PC-3 (cell line): Measurements from ENCODE around the gene SCN4B.

Experiments
- EZH2phosphoT487 ChIP-seq: fragments of 300-600 bp; sonication (generic); IDR thresholded peaks from 2 replicates; pipeline ENCODE4 v1.6.1; 2018; ENCODE audit warnings: mild to moderate bottlenecking, antibody characterized with exemption, low read length, borderline replicate concordance
- TF ChIP-seq, protein P1 (sequence below): fragments of 300-600 bp; sonication (generic); conservative IDR thresholded peaks from 2 replicates; pipeline ENCODE4 v1.5.1; 2017; ENCODE audit warnings: antibody characterized with exemption, low read depth, mild to moderate bottlenecking, low read length

DNA sequence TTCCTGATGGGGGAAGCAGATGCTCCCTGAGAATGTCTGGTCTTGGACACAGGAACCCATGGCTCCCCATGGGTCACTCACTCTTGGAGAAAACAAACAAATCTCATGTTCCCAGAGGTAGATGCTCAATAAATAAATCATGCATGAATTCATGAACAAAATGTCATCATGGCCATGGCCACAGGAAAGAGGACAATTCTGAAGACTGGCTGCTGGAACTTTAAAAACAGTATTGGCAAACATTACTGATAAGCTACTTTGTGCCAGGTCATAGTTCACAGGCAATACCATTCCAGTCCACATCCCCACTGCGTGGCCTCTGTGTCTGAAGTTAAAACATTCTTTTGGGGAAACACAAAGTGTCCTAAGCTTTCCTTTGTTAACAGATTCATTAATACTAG, 56.7 kb downstream of the SCN4B start:
- TF ChIP-seq, protein P1, sequence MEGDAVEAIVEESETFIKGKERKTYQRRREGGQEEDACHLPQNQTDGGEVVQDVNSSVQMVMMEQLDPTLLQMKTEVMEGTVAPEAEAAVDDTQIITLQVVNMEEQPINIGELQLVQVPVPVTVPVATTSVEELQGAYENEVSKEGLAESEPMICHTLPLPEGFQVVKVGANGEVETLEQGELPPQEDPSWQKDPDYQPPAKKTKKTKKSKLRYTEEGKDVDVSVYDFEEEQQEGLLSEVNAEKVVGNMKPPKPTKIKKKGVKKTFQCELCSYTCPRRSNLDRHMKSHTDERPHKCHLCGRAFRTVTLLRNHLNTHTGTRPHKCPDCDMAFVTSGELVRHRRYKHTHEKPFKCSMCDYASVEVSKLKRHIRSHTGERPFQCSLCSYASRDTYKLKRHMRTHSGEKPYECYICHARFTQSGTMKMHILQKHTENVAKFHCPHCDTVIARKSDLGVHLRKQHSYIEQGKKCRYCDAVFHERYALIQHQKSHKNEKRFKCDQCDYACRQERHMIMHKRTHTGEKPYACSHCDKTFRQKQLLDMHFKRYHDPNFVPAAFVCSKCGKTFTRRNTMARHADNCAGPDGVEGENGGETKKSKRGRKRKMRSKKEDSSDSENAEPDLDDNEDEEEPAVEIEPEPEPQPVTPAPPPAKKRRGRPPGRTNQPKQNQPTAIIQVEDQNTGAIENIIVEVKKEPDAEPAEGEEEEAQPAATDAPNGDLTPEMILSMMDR, result no peak
- no peak for TF ChIP-seq EZH2phosphoT487
